Trophoblast cell (in vitro differentiated cells and primary cell): Measurements from ENCODE around the gene RBBP4.
"Not testable (repeated sequence)": the region's sequence is repeated elsewhere in the genome, so short reads cannot be mapped to it uniquely, and the experiment has no call there.

ENCODE experiments used
- DNase-seq, 2 donors: peaks; one replicate each; pipeline ENCODE4 v3.0.0-alpha.2; 2016
- H2AFZ ChIP-seq: 2 replicates; pipeline ENCODE4 v1.6.1; 2013; ENCODE audit warnings: low read length, moderate library complexity, mild to moderate bottlenecking; ENCODE audit not compliant: insufficient read depth, poor library complexity
- H2AK5ac ChIP-seq: 2 replicates; pipeline ENCODE4 v1.6.1; 2013; ENCODE audit warnings: mild to moderate bottlenecking, low read length
- H2BK120ac ChIP-seq: 2 replicates; pipeline ENCODE4 v1.6.1; 2013; ENCODE audit warnings: low read length, mild to moderate bottlenecking, moderate library complexity; ENCODE audit not compliant: insufficient read depth, poor library complexity
- H2BK12ac ChIP-seq: 2 replicates; pipeline ENCODE4 v1.6.1; 2013; ENCODE audit warnings: mild to moderate bottlenecking, low read length, moderate library complexity
- H2BK5ac ChIP-seq: 2 replicates; pipeline ENCODE4 v1.6.1; 2013; ENCODE audit warnings: low read length, low read depth, moderate library complexity, mild to moderate bottlenecking; ENCODE audit not compliant: poor library complexity
- H3K14ac ChIP-seq: 2 replicates; pipeline ENCODE4 v1.6.1; 2013; ENCODE audit warnings: mild to moderate bottlenecking, low read length
- H3K18ac ChIP-seq: 2 replicates; pipeline ENCODE4 v1.6.1; 2013; ENCODE audit warnings: mild to moderate bottlenecking, low read length
- H3K23ac ChIP-seq: 2 replicates; pipeline ENCODE4 v1.6.1; 2013; ENCODE audit warnings: low read length
- H3K27ac ChIP-seq: 2 replicates; pipeline ENCODE4 v1.5.1; 2013; ENCODE audit warnings: low read depth, mild to moderate bottlenecking, inconsistent platforms, low read length, moderate library complexity
- H3K27me3 ChIP-seq: 2 replicates; pipeline ENCODE4 v1.6.1; 2013; ENCODE audit warnings: inconsistent platforms, mild to moderate bottlenecking, low read length, moderate library complexity; ENCODE audit not compliant: insufficient read depth
- H3K36me3 ChIP-seq, 2 experiments: 1 replicate in 1 of 2; 2 replicates in 1 of 2; pipeline ENCODE4 v1.6.1; 2013; ENCODE audit warnings: low read length in 2 of 2, mild to moderate bottlenecking in 2 of 2, moderate library complexity in 1 of 2; ENCODE audit not compliant: insufficient read depth in 2 of 2, control insufficient read depth in 1 of 2
- H3K4ac ChIP-seq: 2 replicates; pipeline ENCODE4 v1.6.1; 2013; ENCODE audit warnings: low read depth, mild to moderate bottlenecking, low read length, moderate library complexity
- H3K4me1 ChIP-seq, 2 experiments: 1 replicate in 1 of 2; 2 replicates in 1 of 2; pipeline ENCODE4 v1.6.1; 2013; ENCODE audit warnings: low read length in 2 of 2, mild to moderate bottlenecking in 2 of 2, moderate library complexity in 1 of 2; ENCODE audit not compliant: insufficient read depth in 2 of 2, control insufficient read depth in 1 of 2
- H3K4me2 ChIP-seq: 2 replicates; pipeline ENCODE4 v1.6.1; 2013; ENCODE audit warnings: inconsistent platforms, mild to moderate bottlenecking, low read length, moderate library complexity
- H3K4me3 ChIP-seq: 2 replicates; pipeline ENCODE4 v1.5.1; 2013; ENCODE audit warnings: mild to moderate bottlenecking, low read depth, low read length, inconsistent platforms
- H3K79me1 ChIP-seq: one replicate; pipeline ENCODE4 v1.6.1; 2013; ENCODE audit warnings: low read length
- H3K79me2 ChIP-seq: 2 replicates; pipeline ENCODE4 v1.6.1; 2013; ENCODE audit warnings: low read length, mild to moderate bottlenecking; ENCODE audit not compliant: control insufficient read depth, insufficient read depth, poor library complexity
- H3K9ac ChIP-seq: 2 replicates; pipeline ENCODE4 v1.6.1; 2013; ENCODE audit warnings: mild to moderate bottlenecking, low read length
- H3K9me3 ChIP-seq: 2 replicates; pipeline ENCODE4 v1.6.1; 2013; ENCODE audit warnings: low read depth, mild to moderate bottlenecking, control low read depth, inconsistent platforms, low read length; ENCODE audit not compliant: insufficient read depth
- H4K12ac ChIP-seq: 2 replicates; pipeline ENCODE4 v1.6.1; 2013; ENCODE audit warnings: low read depth, mild to moderate bottlenecking, low read length, moderate library complexity
- H4K8ac ChIP-seq: 2 replicates; pipeline ENCODE4 v1.6.1; 2013; ENCODE audit warnings: low read depth, mild to moderate bottlenecking, low read length, moderate library complexity
- H4K91ac ChIP-seq: one replicate; pipeline ENCODE4 v1.6.1; 2013; ENCODE audit warnings: low read depth, mild to moderate bottlenecking, low read length, moderate library complexity
- WGBS: extraction: QIAGEN DNeasy Blood & Tissue Kit; methylation state at CpG from one replicate; pipeline ENCODE4 v1.1.7; 2013; ENCODE audit warnings: missing lambda C conversion rate; ENCODE audit not compliant: insufficient read length, insufficient coverage; ENCODE audit errors: extremely low coverage; 5-methylcytosine and 5-hydroxymethylcytosine counted together

Gene RBBP4

DNA sequence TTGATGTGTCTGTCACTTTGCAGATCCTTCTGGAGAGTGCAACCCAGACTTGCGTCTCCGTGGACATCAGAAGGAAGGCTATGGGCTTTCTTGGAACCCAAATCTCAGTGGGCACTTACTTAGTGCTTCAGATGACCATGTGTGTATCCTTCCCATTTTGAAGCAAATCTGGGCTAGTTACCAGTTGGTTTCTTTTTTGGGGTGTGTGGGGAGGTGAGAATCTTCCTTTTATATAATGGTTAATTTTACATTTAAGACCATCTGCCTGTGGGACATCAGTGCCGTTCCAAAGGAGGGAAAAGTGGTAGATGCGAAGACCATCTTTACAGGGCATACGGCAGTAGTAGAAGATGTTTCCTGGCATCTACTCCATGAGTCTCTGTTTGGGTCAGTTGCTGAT lies 17.7 kb downstream of the RBBP4 start:
- H2BK120ac ChIP-seq, H3K4me3 ChIP-seq, H4K91ac ChIP-seq, DNase-seq, H3K14ac ChIP-seq, H3K79me2 ChIP-seq, H3K18ac ChIP-seq, H3K4me1 ChIP-seq, H2AFZ ChIP-seq, H3K23ac ChIP-seq, H3K27me3 ChIP-seq, H2AK5ac ChIP-seq, H3K79me1 ChIP-seq, H3K4ac ChIP-seq, H3K27ac ChIP-seq, H3K9me3 ChIP-seq, H2BK5ac ChIP-seq, H4K8ac ChIP-seq, H4K12ac ChIP-seq, H3K4me2 ChIP-seq, H3K9ac ChIP-seq, H2BK12ac ChIP-seq: not testable (repeated sequence)
- no CpG with 5 or more reads among the region's 5 CpGs for WGBS
- H3K36me3 ChIP-seq = peaks cover 39 to 53% of the 10 kb centered on the region in 2 experiments

DNA sequence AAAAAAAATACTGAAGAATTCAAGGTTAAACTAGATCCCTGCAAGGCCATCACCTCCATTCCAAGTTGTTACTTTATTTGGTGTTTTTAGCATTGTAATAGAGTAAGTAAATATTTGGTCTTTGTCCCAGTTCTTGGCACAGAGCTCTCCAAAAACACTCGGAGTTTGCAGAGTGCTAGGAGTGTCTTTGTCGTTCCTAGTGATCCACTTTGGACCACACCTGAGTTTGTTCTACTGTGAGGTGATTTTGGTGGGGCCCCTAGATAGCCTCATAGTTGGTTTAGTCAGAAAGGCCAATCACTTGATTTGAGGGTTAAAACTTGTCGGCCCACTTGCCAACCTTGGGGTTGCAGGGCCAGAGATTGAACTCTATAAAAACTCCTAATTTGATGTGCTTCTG lies 25.9 kb downstream of the RBBP4 start:
- no peak overlapping the region for H2BK120ac ChIP-seq
- no peak overlapping the region for H3K4me3 ChIP-seq
- H2AFZ ChIP-seq = no peak overlapping the region
- no peaks in the 10 kb centered on the region for H3K4me1 ChIP-seq
- no peak overlapping the region for H3K4me2 ChIP-seq
- no peak overlapping the region for H3K18ac ChIP-seq
- H3K9ac ChIP-seq = no peak overlapping the region
- H4K91ac ChIP-seq = no peak overlapping the region
- DNase-seq = no peak
- no CpG with 5 or more reads among the region's 3 CpGs for WGBS
- no peak overlapping the region for H2BK12ac ChIP-seq
- peaks cover 31 to 50% of the 10 kb centered on the region in 2 experiments for H3K36me3 ChIP-seq
- H3K4ac ChIP-seq = no peak overlapping the region
- H3K79me1 ChIP-seq = no peaks in the 10 kb centered on the region
- no peak overlapping the region for H3K14ac ChIP-seq
- no peaks in the 10 kb centered on the region for H3K79me2 ChIP-seq
- H3K27ac ChIP-seq = no peak overlapping the region
- no peak overlapping the region for H2BK5ac ChIP-seq
- H4K8ac ChIP-seq = no peak overlapping the region
- no peak overlapping the region for H3K23ac ChIP-seq
- no peak overlapping the region for H4K12ac ChIP-seq
- no peak overlapping the region for H2AK5ac ChIP-seq
- H3K9me3 ChIP-seq = no peaks in the 10 kb centered on the region
- no peaks in the 10 kb centered on the region for H3K27me3 ChIP-seq

- H3K4me1 ChIP-seq, H3K79me1 ChIP-seq, H3K18ac ChIP-seq, H3K23ac ChIP-seq, H2BK12ac ChIP-seq, DNase-seq, H4K12ac ChIP-seq, H4K8ac ChIP-seq, H3K27ac ChIP-seq, H3K79me2 ChIP-seq, H3K4ac ChIP-seq, H2AFZ ChIP-seq, H3K4me3 ChIP-seq, H3K27me3 ChIP-seq, H3K9ac ChIP-seq, H3K14ac ChIP-seq, H3K9me3 ChIP-seq, H2AK5ac ChIP-seq, H2BK120ac ChIP-seq, H4K91ac ChIP-seq, H2BK5ac ChIP-seq, H3K4me2 ChIP-seq: not testable (repeated sequence)
- WGBS = no CpG with 5 or more reads among the region's 4 CpGs
- peaks cover 22 to 43% of the 10 kb centered on the region in 2 experiments for H3K36me3 ChIP-seq
These were observed 29.0 kb downstream of the RBBP4 start for GRCh38 chr1:32679993-32680392.

GRCh38 chr1:32680642-32681041 lies 29.6 kb downstream of the RBBP4 start:
- H3K18ac ChIP-seq = no peak overlapping the region
- no peak overlapping the region for H4K8ac ChIP-seq
- H2BK12ac ChIP-seq = no peak overlapping the region
- no peak overlapping the region for H2AFZ ChIP-seq
- H3K79me1 ChIP-seq = no peaks in the 10 kb centered on the region
- no peak overlapping the region for H4K91ac ChIP-seq
- no peaks in the 10 kb centered on the region for H3K79me2 ChIP-seq
- H3K27me3 ChIP-seq = no peaks in the 10 kb centered on the region
- no peak overlapping the region for H3K23ac ChIP-seq
- H3K4me1 ChIP-seq = no peaks in the 10 kb centered on the region
- H3K4me3 ChIP-seq = no peak overlapping the region
- H3K4me2 ChIP-seq = no peak overlapping the region
- WGBS = no CpG with 5 or more reads among the region's 1 CpG
- no peak overlapping the region for H4K12ac ChIP-seq
- H3K36me3 ChIP-seq = peaks cover 17 to 46% of the 10 kb centered on the region in 2 experiments
- H2AK5ac ChIP-seq = no peak overlapping the region
- no peak overlapping the region for H3K4ac ChIP-seq
- H3K9ac ChIP-seq = no peak overlapping the region
- DNase-seq = no peak
- no peak overlapping the region for H2BK120ac ChIP-seq
- H3K27ac ChIP-seq = no peak overlapping the region
- no peak overlapping the region for H3K14ac ChIP-seq
- no peak overlapping the region for H2BK5ac ChIP-seq
- H3K9me3 ChIP-seq = no peaks in the 10 kb centered on the region
